ENCODE results near the gene RTN4RL2.
A peak's percentile ranks its signal among the peaks of the same experiment; 100 is the strongest.

RTN4RL2 gene

DNA sequence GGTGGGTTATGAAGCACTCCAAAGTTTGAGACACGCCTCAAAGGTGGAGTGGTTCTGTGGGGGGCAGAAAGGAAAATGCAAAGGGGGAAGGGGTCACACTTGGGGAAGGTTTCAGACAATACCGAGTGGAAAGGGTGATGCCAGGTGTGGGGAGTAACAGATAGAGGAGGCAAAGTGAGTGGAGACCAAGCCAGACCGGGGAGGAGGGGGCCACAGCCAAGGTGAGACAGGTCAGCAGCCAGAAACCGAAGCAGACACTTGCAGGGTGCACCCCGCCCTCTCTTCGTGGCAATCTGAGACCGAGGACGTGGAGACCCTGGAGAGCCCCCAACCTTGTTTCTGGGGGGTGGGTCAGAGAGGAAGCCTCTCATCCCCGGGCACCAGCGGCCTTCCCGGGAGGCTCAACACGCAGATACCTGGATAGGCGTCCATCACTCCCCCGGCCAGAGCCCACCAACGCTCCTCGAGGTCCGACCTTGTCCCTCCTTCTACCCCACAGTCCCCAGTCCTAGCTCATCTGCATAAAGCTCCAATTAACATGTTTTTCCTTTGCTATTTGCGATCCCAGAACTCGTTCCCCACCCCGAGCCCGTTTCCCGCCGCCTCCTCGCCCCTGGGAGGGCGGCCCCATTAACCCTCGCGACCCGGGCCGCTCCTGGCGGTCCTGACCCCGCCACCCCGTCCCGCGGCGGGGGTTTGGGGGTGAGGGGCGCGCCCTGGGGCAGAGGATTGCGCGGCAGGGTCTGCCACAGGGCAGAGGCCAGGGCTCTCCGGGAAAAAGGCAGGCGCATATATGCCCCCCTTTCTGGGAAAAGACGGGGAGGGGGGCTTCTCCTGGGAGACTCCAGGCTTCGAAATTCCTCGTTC, 21.8 kb downstream of the RTN4RL2 start:
- DNase-seq = no peak

DNA sequence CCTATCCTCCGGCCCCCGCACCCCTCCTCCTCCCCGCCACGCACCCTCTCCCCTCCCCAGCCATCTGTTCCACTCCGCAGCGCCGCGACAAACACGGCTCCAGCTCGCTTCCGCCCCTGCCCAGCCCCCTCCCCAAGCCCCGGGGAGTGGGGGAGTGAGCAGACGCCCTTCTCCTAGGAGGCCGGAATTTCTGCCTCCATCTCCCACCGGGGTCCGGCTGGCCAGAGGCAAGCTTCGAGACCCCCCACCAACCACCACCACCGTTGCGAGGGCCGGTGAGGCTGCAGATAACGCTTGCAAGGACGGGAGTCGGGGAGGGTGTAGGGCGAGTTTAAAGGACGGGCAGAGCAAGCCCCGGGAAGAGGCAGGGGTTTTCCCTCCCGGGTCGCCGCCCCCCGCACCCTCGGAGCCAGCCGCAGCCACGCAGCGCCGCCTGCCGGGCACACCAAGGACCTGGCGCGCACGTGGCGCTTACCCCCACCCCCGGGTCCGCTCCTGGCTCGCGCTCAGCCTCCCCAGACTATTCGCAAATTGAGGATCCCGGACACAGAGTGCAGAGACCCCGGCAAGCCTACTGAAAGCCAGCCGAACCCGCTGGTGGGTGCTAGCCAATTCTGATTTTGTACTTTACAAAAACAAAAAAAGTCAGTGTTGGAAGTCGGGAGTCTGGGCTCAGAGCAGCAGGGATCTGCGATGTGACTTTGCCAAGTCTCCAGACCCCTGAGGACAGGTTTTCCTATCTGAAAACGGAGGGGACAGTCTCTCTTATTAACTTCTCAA, 22.6 kb downstream of the RTN4RL2 start:
- DNase-seq = peak; percentile 44

GRCh38 chr11:57483562-57483918, 23.2 kb downstream of the RTN4RL2 start:
- DNase-seq = no peak

DNA sequence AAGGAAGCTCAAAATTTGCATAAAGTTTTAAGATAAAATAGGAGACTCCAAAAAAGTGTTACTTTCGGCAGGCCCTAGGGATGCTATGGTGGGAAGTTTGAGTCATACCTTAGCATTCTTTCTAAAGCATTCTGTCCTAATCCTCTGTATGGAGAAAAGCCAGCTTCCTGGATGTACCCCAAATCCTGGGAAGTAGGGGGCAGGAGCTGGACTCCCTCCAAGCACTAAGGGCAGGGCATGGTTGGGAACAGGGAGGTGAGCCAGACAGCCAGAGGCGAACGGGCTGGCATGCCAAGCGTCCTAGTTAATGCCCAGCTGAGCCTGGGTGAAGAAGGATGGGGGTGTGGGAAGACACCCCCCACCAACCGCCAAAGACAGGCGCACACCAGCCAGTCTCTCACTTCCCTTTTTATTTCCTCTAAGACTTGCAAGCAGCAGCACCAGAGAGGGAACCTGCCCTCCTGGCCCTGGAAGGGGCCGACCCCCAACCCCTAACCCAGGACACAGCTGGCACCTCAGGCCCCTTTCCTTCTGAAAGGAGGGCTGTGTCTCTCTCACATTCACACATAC, 23.9 kb downstream of the RTN4RL2 start:
- no peak for DNase-seq

GRCh38 chr11:57485217-57485990, 25.1 kb downstream of the RTN4RL2 start:
- DNase-seq = no peak

GRCh38 chr11:57487021-57487778, 26.9 kb downstream of the RTN4RL2 start:
- no peak for DNase-seq

- DNase-seq = no peak
Measured at GRCh38 chr11:57487920-57488659, 27.8 kb downstream of the RTN4RL2 start.

DNA sequence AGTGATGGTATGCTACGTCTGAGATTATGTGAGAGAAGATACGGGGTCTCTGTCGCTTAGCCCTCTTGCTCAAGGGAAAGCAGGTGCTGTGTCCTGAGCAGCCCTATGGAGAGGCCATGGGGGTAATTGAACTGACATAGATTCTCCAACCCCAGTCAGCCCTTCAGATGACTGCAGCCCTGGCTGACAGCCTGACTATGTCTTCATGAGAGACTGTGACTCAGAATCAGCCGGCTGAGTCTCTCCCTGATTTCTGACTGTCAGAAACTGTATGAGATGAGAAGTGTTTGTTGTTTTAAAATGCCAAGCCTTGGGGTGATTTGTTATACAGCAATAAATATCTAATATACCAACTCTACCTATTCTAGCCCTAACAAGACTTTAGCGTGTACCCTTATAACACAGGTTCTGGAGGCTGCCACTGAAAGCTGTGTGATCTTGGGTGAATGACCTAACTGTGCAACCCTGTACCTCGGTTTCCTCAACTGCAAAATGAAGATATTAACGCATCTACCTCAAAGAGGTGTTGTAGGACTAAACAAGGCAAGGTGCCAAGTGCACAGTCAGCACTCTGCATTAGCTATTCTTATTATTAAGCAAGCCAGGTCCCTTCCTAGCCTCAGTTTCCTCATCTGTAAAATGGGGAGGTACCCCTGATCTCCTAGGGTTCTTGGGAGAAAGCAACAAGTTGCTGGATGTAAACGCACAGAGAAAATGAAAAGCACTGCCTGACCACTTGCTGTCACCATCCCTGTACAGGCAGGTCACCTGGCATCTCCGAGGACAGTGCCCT, 30.3 kb downstream of the RTN4RL2 start:
- no peak for DNase-seq

GRCh38 chr11:57491371-57492061, 31.2 kb downstream of the RTN4RL2 start:
- peak; percentile 62 for DNase-seq

DNA sequence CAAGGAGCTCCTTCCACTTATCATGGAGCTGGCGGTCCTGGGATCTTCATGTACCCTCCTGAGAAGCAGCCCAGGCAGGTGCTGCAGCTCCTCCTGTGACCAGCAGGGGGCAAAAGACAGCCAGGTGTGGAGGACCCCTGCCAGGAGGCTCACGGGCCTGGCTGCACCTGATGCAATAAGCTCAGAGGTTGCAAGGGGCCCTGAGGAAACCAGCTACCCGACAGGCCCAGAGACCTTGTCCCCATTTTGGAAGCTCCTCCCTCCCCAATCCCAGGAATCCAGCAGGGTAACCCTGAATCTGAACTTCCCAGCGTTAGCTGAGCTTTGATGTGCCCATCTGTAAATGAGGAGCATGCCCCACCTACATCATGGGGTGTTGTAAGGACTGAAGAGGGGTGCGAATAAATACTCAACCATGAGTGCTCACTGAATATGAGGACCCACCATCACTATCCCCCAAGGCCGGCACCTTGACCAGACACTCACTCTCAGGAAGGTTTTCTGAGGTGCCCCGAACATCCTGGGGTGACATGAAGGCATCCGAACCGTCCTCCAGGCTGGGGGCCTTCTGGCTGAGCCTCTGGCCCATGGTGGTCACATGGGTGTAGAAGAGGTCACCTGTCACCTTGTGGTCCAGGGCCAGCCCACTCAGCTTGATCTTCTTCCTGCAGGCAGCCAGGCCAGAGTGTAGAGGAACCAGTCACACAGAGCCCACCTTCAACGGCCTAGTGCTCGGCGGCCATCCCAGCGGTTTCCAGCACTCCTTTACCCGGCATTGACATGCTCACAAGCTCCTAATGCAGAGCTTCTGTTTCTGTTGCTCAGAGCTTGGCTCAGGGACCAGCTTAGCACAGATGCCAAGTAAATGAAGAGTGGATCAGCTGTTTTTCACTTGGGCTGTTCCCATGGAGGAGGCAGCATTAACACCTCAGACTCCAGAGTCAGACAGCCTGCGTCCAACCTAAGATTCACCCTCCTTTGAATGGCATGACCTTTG, 33.5 kb downstream of the RTN4RL2 start:
- DNase-seq = peak; percentile 77

DNA sequence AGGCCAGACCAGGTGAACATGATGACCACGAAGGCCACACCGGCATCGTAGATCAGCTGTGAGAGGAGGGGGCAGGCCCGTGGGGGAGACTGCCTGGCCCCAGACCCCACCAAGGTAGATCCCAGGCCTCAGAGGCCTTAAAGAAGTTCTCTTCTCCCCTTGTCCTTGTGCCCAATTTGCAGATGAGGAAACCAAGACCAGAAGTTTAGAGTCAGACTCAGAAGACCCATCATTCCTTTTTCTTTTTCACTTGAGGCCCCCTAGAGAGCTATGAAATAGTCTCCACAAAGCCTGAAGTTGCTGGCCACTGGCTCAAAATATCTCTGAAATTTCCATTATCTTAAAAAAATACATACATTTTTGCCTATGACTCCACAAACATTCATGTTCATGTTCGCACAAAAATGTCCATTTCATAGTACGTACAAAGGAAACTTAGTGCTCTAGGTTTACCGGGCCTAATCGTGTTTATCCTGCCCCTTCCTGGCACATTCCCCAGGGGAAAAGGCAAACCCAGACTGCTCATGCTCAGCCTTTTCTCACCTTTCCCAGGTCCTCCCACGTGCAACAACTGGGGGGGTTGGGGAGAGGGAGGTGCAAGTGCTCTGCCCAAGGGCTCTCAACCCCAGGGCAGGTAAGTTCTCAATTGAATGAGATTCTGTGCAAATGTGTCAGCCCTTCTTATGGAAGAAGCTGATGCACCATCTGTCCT, 35.9 kb downstream of the RTN4RL2 start:
- no peak for DNase-seq

- no peak for DNase-seq
Measured at GRCh38 chr11:57497303-57498247, 37.2 kb downstream of the RTN4RL2 start.

DNA sequence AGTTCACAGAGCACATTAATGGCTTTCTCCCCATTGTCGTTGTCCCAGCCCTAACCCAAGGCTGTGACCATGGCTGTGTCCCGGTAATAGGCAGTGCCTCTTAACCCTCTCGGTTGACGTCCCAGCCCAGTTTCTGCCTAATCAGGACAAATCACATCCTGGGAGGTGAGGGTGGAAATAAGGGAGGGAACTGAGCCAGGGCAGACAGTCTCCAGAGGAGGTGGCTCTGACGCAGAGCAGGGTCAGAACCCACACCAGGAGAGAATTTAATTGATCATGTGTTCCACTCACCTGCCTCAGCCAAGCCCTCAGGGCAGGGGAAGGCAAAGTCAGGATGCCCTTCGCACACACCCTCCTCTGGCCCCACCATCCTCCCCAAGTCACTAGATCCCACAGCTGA, 38.2 kb downstream of the RTN4RL2 start:
- no peak for DNase-seq

DNA sequence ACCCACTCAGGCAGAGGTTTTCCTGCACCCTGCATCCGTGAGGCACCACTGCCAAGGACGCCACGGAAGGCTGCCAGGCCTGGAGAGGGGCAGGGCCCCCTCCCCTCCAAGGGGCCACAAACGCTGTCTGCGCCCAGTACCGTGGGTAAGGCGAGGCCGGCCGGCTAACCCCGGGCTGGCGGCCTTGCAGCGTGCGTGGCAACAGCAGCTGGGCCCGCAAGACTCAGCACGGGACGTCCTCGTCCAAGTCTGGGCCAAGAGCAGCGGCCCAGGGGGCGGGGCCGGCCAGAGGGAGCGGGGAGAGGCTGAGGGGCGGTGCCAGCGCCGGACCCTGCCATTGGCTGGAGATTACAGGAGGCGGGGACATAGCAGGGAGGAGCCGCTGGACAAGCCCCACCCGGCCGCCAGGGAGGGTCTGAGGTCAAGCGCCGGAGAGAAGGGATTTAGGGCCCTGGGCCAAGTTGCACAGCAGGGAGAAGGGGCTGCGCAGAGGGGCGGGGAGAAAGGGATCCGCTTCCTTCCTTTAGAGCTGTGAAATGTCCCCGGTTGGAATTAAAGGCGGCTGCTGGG, 39.2 kb downstream of the RTN4RL2 start:
- peak; percentile 59 for DNase-seq

GRCh38 chr11:57499983-57500461, 39.7 kb downstream of the RTN4RL2 start:
- no peak for DNase-seq

DNA sequence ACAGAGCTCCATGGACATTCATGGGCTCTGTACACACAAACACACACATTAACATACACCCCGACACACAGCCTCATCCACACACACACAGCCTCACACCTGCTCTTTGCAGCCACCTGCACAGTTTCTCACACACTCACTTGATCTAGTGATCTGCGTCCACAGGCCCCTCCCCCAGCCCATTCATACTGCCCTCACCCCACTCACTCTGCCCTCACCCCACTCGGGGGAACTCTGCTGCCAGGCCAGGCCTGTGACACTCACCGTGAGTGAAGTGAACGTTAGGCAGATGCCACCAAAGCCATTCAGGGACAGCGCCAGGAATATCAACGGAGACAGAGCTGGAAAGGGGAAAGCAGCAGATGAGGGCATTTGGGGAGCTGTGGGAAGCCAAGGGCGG, 40.2 kb downstream of the RTN4RL2 start:
- DNase-seq = no peak
